GM21786 (cell line): ENCODE measurements around the gene XPC.

Experiments
- ATAC-seq: cut with Tn5 transposase; IDR thresholded peaks from one replicate; pipeline ENCODE4 v1.9.1; 2021; ENCODE audit not compliant: unreplicated experiment

XPC gene

GRCh38 chr3:14208168-14208567 is 29.8 kb upstream of the XPC start:
- no peak for ATAC-seq

- ATAC-seq = no peak
These were observed 28.3 kb upstream of the XPC start for GRCh38 chr3:14206548-14207177.

- no peak for ATAC-seq
These were observed 26.3 kb upstream of the XPC start for GRCh38 chr3:14204515-14205284.

DNA sequence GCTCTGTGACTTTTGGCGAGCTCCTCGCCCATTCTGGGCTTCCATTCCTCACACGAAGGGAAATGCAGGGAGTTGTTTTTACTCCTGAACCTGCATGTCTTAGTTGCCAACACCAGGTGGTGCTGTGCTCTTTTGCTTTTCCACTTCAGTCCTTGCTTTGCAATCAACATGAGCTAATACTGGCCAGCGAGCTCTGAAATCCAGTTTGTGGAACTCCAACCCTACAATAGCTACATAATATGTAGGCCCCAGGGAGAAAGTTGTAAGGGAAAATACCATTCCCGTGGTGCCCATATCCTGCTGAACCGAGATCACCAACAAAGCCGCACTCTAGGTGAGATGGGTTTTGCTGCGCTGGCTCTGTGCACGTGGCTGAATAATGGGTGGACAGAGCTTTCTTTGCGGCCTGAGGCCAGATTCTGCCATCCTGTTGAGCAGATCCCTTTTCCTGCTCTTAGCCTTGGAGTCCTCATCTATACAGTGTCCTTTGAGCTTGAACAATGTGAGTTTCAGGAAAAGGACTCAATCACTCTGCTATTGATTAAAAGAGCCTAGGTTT is 25.2 kb upstream of the XPC start:
- ATAC-seq = peak; percentile 64

GRCh38 chr3:14202874-14203520 is 24.6 kb upstream of the XPC start:
- ATAC-seq = no peak

DNA sequence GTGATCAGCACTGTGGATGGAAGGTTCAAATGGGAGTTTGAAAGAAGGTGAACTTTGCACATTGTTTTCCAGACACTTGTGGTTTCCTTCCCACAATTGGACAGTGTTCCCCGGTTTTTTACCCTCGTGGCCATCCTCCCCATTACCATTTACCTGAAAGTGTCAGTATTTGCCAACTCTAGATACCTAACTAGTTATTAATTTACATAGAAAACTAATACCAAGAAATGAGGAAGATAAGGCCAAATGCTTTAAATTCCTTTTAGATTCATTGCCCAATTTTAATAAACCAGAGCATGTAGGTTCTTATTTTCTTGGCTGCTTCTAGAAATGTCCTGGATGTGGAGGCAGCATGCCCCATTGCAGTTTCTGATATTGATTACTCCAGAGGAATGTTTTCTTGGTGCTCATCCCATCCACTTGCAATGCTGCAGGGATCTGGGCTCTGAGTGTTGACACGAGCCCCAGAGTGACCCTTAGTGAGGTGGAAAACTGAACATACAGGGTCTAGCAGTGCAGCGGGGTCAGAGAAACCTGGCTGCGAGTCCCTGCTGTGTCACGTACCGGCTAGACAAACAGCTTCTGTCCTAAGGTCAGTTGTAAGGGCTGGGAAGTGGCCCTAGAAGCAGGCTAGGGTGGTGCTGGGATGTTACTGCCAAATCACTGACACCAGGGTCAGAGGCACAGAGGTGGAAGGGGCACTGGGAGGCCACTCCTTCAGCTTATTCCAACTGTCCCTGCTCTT is 23.7 kb upstream of the XPC start:
- ATAC-seq = no peak

DNA sequence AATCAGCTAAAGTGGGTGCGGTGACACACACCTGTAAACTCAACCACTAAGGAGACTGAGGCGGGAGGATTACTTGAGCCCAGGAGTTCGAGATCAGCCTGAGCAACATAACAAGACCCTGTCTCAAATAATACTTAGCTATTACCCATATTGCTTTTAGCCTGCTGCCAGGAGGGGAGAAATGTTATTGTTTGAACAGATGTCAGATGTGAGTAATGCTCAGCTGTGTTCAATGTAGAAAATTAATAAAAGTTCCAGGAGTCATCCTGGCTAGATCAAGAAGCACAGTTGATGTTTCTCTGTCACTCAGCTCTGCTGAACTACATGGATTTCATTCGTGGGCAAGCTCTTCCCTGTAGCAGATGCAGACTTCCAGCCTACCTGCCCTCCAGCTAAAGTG is 22.4 kb upstream of the XPC start:
- ATAC-seq = no peak

- no peak for ATAC-seq
These were observed 21.9 kb upstream of the XPC start for GRCh38 chr3:14200276-14200675.

GRCh38 chr3:14199641-14200040 is 21.2 kb upstream of the XPC start:
- no peak for ATAC-seq

DNA sequence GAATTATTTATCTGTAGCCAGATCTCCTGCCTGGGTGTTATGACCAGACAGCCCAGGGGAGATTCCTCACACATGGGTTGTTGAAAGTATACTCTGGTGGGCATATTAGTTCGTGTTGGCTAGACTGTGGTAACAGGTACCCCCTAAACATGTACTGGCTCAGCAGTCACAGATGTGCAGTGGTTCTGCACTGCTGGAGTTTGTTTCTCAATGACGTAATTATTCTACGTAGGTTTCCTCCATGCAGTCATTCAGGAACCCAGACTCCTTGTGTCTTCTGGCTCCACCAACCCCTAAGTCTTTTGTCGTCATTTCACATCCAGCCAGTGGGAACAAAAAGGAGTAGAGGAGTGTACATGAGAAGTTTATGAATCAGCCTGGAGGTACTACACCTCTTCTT is 16.5 kb upstream of the XPC start:
- no peak for ATAC-seq

DNA sequence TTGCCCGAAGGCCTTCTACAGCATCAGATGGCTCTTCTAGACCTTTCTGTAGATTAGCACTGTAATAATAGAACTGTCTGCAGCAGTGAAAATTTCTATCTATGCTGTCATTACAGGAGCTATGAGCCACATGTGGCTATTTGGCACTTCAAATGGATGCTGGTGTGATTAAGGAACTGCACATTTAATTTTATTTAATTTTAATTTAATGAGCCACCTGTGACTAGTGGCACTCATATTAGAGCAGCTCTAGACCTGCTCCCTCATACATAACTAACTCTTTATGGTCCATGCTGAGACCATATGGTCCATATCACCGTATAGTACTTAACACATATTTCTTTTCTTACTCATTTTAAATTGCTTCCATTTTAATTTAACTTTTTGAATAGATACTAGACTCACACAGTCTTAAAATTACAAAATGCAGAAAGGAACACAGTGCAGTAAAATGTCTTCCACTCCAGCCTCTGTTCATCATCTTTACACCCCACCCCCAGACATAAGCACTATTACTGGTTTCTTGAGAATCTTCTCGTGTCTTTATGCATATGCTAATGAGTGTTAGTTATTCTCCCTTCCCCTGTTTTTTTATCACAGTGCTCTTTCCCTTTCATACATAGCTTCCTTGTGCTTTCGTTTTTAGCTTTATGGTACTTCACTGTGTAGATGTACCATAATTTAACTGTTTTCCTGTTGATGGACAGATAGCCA is 9.8 kb upstream of the XPC start:
- ATAC-seq = no peak

DNA sequence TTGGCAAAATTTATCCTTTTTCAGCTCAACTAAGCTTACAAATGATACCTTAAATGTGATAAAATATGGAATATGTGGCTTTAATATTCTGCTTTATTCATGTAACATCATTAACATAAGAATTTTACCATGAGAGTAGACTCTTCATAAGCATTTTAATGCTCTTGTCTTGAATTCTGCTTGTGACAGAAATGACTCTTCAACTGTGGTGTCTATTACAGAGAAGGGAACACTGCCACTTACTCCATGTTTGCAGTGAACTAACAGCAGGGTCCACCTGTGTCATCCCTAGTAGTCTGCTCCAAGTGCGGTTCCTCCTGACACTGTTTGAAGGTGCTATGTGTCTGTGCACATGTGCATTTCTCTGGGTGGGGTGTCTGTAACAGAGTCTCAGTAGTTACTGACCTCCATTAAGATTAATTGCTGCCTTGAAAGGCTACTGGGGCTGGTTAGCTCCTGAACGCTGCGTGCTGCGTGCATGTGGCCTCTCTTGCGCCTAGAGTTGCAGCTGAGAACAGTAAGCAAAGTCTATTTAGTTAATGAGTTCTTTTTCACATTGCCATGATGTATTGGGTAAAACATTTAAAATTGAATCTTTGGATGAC is 8.6 kb upstream of the XPC start:
- ATAC-seq = no peak

GRCh38 chr3:14183015-14183577 is 4.7 kb upstream of the XPC start:
- no peak for ATAC-seq

DNA sequence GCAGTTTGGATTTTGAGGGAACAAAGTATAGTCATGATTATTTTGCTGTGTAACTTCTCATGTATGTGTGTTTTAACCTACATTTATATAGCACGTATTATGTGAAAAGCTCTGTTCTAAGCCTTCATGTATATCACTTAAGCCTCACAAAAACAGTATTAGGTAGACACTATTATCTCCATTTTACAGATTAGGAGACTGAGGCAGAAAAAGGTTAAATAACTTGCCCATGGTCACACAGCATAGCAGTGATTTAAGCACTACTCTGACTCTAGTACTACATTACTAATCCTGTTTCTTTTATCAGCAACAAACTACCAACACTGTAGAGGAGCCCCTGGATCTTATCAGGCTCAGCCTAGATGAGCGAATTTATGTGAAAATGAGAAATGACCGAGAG is 2.9 kb upstream of the XPC start:
- ATAC-seq = no peak

- ATAC-seq = no peak
These were observed 1.4 kb upstream of the XPC start for GRCh38 chr3:14179795-14180194.

DNA sequence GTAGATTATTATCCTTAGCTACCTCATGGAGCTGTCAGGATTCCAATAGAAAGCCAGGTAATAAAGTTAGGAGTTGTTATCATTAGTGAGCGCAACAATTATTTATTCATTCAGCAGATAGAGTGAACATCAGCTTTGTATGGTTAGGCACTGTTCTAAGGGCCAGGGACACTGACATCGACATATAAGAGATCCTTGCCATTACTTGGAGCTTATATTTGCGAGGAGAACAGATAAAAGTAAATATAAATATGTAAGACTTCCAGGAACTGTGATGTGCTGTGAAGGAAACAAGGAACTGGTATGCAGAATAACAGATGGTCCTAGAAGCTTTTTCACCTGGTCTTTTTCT is 689 bp upstream of the XPC start:
- no peak for ATAC-seq

- no peak for ATAC-seq
These were observed 688 bp downstream of the XPC start for GRCh38 chr3:14177580-14178246.

GRCh38 chr3:14175383-14176037 is 2.9 kb downstream of the XPC start:
- ATAC-seq = peak; percentile 23

DNA sequence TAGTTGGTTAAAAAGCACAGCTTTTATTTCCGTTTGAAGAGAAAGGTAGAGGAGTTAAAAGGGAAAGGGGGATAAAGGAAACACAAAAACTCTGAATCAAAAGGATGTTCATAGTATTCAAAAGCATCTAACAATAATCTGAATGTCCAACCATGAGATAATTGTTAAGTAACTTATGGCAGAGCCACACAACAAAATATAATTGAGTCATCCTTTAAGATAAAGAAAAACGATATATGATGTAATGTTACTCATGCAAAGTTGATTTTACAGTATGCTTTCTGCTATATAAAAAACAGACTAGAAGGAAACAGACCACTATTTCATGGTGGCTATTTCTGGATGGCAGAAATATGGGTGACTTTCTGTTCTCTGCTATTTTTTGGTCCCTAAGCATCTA is 3.9 kb downstream of the XPC start:
- ATAC-seq = no peak
